KOPT-K1 (cell line): ENCODE measurements around the gene MYO1F.
"Not testable (repeated sequence)": the region's sequence is repeated elsewhere in the genome, so short reads cannot be mapped to it uniquely, and the experiment has no call there.

Experiments
- H3K27ac ChIP-seq: fragments of 200-600 bp; sonication (generic); 2 replicates; pipeline ENCODE4 v1.5.1; 2016; ENCODE audit warnings: antibody characterized with exemption, mild to moderate bottlenecking, low read depth, low read length; ENCODE audit not compliant: poor library complexity, severe bottlenecking
- H3K36me3 ChIP-seq: fragments of 200-600 bp; sonication (generic); 2 replicates; pipeline ENCODE4 v1.5.1; 2017; ENCODE audit warnings: antibody characterized with exemption, mild to moderate bottlenecking, low read length, moderate library complexity; ENCODE audit not compliant: insufficient read depth
- H3K9me3 ChIP-seq: fragments of 200-600 bp; sonication (generic); 2 replicates; pipeline ENCODE4 v1.5.1; 2017; ENCODE audit warnings: antibody characterized with exemption, low read length, mild to moderate bottlenecking; ENCODE audit not compliant: insufficient read depth, poor library complexity, severe bottlenecking

MYO1F gene

GRCh38 chr19:8584965-8585893 is 8.0 kb upstream of the MYO1F start:
- Histone ChIP-seq H3K27ac (no peak overlapping the region), H3K9me3 (no peaks in the 10 kb centered on the region), H3K36me3 (peaks cover 9% of the 10 kb centered on the region; the same call in 1 of the 2 replicates)

GRCh38 chr19:8580710-8581281 is 3.6 kb upstream of the MYO1F start:
- Histone ChIP-seq H3K9me3 (no peaks in the 10 kb centered on the region), H3K27ac (no peak overlapping the region), H3K36me3 (peaks cover 2% of the 10 kb centered on the region; the same call in 1 of the 2 replicates)

GRCh38 chr19:8578642-8579265 is 1.5 kb upstream of the MYO1F start:
- no peaks in the 10 kb centered on the region for H3K9me3 ChIP-seq
- H3K27ac ChIP-seq: no peak overlapping the region

GRCh38 chr19:8577741-8578140 is 499 bp upstream of the MYO1F start:
- no peaks in the 10 kb centered on the region for H3K9me3 ChIP-seq
- no peaks in the 10 kb centered on the region for H3K36me3 ChIP-seq
- peak overlapping the region; percentile 19 for H3K27ac ChIP-seq

More at GRCh38 chr19:8578642-8579265, 1.5 kb upstream of the MYO1F start:
- no peaks in the 10 kb centered on the region for H3K36me3 ChIP-seq

GRCh38 chr19:8576273-8576993 is 809 bp downstream of the MYO1F start:
- Histone ChIP-seq H3K36me3 (no peaks in the 10 kb centered on the region), H3K27ac (peak overlapping the region; percentile 5), H3K9me3 (no peaks in the 10 kb centered on the region)

GRCh38 chr19:8575467-8575997 is 1.7 kb downstream of the MYO1F start:
- no peaks in the 10 kb centered on the region for H3K36me3 ChIP-seq
- no peaks in the 10 kb centered on the region for H3K9me3 ChIP-seq
- no peak overlapping the region for H3K27ac ChIP-seq

GRCh38 chr19:8574619-8574922 is 2.7 kb downstream of the MYO1F start:
- not testable (repeated sequence) for H3K36me3 ChIP-seq, H3K9me3 ChIP-seq, H3K27ac ChIP-seq

GRCh38 chr19:8573316-8573715 is 3.9 kb downstream of the MYO1F start:
- no peaks in the 10 kb centered on the region for H3K9me3 ChIP-seq
- H3K27ac ChIP-seq: no peak overlapping the region
- H3K36me3 ChIP-seq: no peaks in the 10 kb centered on the region

GRCh38 chr19:8571006-8571411 is 6.2 kb downstream of the MYO1F start:
- Histone ChIP-seq H3K9me3 (no peaks in the 10 kb centered on the region), H3K27ac (peak overlapping the region; percentile 87), H3K36me3 (no peaks in the 10 kb centered on the region)

- Histone ChIP-seq H3K27ac (peak overlapping the region; percentile 87), H3K36me3 (no peaks in the 10 kb centered on the region), H3K9me3 (no peaks in the 10 kb centered on the region)
These were observed 8.0 kb downstream of the MYO1F start for GRCh38 chr19:8569066-8569771.

GRCh38 chr19:8567522-8568172 is 9.6 kb downstream of the MYO1F start:
- no peaks in the 10 kb centered on the region for H3K36me3 ChIP-seq
- H3K9me3 ChIP-seq: no peaks in the 10 kb centered on the region
- no peak overlapping the region for H3K27ac ChIP-seq

GRCh38 chr19:8566855-8567254 is 10.4 kb downstream of the MYO1F start:
- Histone ChIP-seq H3K27ac (no peak overlapping the region), H3K36me3 (no peaks in the 10 kb centered on the region), H3K9me3 (no peaks in the 10 kb centered on the region)

GRCh38 chr19:8564866-8565265 is 12.4 kb downstream of the MYO1F start:
- not testable (repeated sequence) for H3K9me3 ChIP-seq, H3K36me3 ChIP-seq, H3K27ac ChIP-seq
